ENCODE data around the gene OR2AG1. TPM values are rescaled to one million over a fixed set of nuclear protein-coding genes. Genes with fewer than 3 reads are reported as not detected.

Gene OR2AG1
- polyA plus RNA-seq, 3 donors, result not detected

GRCh38 chr11:6828103-6828502, 45.3 kb downstream of the OR2AG1 start:
- Histone ChIP-seq H3K79me2 (ENCODE audit: insufficient read depth, low read length) (no peaks in the 10 kb centered on the region), H4K20me1 (ENCODE audit: insufficient read depth, low read length) (no peaks in the 10 kb centered on the region), H3K4me2 (replicated peaks; ENCODE audit: extremely low read depth, low read length, poor library complexity, severe bottlenecking) (no peak overlapping the region), H3K27ac (ENCODE audit: low read depth in 1 of 2, low read length in 2 of 2) (no peak overlapping the region), H2AFZ (ENCODE audit: insufficient read depth, low read depth, low read length, poor library complexity, severe bottlenecking) (no peak overlapping the region), H3K9me3 (replicated peaks in 1 of 2; ENCODE audit: control insufficient read depth in 1 of 2, insufficient read depth in 1 of 2, low read length in 2 of 2) (no peaks in the 10 kb centered on the region), H3K36me3 (replicated peaks in 1 of 2; ENCODE audit: control insufficient read depth in 1 of 2, insufficient read depth in 2 of 2, low read length in 2 of 2) (no peaks in the 10 kb centered on the region), H3K4me1 (ENCODE audit: control insufficient read depth in 1 of 2, insufficient read depth in 2 of 2, low read length in 2 of 2) (no peaks in the 10 kb centered on the region), H3K9ac (ENCODE audit: insufficient read depth, low read length, poor library complexity, severe bottlenecking) (no peak overlapping the region), H3K4me3 (replicated peaks in 1 of 3; ENCODE audit: low read depth in 2 of 3, low read length in 3 of 3) (no peak overlapping the region), H3K27me3 (ENCODE audit: control insufficient read depth in 2 of 2, insufficient read depth in 2 of 2, low read length in 2 of 2) (no peaks in the 10 kb centered on the region)
- Mint-ChIP-seq H3K9me3 (peaks cover 0 to 2% (median 0%) of the 10 kb centered on the region in 7 donors), H3K4me3 (no peak overlapping the region), H3K4me1 (no peaks in the 10 kb centered on the region), H3K36me3 (no peaks in the 10 kb centered on the region), H3K27ac (no peak overlapping the region), H3K27me3 (ENCODE audit: low read depth in 3 of 3) (peaks cover 1 to 5% (median 2%) of the 10 kb centered on the region in 3 donors)
- no peak for TF ChIP-seq CTCF (IDR thresholded peaks at IDR 0.05)
- intact Hi-C loops (cut with micrococcal nuclease), result no loop called here
- 83% methylated on average over 1 of the region's 1 CpG for WGBS (ENCODE audit: insufficient coverage)
- no peak for DNase-seq

GRCh38 chr11:6833356-6833755, 50.5 kb downstream of the OR2AG1 start:
- Mint-ChIP-seq H3K4me3 (no peak overlapping the region), H3K4me1 (no peaks in the 10 kb centered on the region), H3K27me3 (ENCODE audit: low read depth in 3 of 3) (peaks cover 2 to 5% (median 3%) of the 10 kb centered on the region in 3 donors), H3K27ac (no peak overlapping the region), H3K36me3 (no peaks in the 10 kb centered on the region), H3K9me3 (peaks cover 0 to 2% (median 0%) of the 10 kb centered on the region in 7 donors)
- H4K20me1 ChIP-seq (ENCODE audit: insufficient read depth, low read length), result no peaks in the 10 kb centered on the region
- H3K4me1 ChIP-seq (ENCODE audit: control insufficient read depth in 1 of 2, insufficient read depth in 2 of 2, low read length in 2 of 2), result no peaks in the 10 kb centered on the region
- H3K27ac ChIP-seq (ENCODE audit: low read depth in 1 of 2, low read length in 2 of 2), result no peak overlapping the region
- DNase-seq, result no peak
- TF ChIP-seq CTCF (IDR thresholded peaks at IDR 0.05), result no peak
- no peak overlapping the region for H3K4me3 ChIP-seq (replicated peaks in 1 of 3; ENCODE audit: low read depth in 2 of 3, low read length in 3 of 3)
- no peak overlapping the region for H3K4me2 ChIP-seq (replicated peaks; ENCODE audit: extremely low read depth, low read length, poor library complexity, severe bottlenecking)
- H3K9ac ChIP-seq (ENCODE audit: insufficient read depth, low read length, poor library complexity, severe bottlenecking), result no peak overlapping the region
- H3K9me3 ChIP-seq (replicated peaks in 1 of 2; ENCODE audit: control insufficient read depth in 1 of 2, insufficient read depth in 1 of 2, low read length in 2 of 2), result no peaks in the 10 kb centered on the region
- H2AFZ ChIP-seq (ENCODE audit: insufficient read depth, low read depth, low read length, poor library complexity, severe bottlenecking), result no peak overlapping the region
- intact Hi-C loops (cut with micrococcal nuclease), result no loop called here
- 100% methylated on average over 1 of the region's 6 CpGs for WGBS (ENCODE audit: insufficient coverage)
- no peaks in the 10 kb centered on the region for H3K27me3 ChIP-seq (ENCODE audit: control insufficient read depth in 2 of 2, insufficient read depth in 2 of 2, low read length in 2 of 2)
- H3K79me2 ChIP-seq (ENCODE audit: insufficient read depth, low read length), result no peaks in the 10 kb centered on the region
- H3K36me3 ChIP-seq (replicated peaks in 1 of 2; ENCODE audit: control insufficient read depth in 1 of 2, insufficient read depth in 2 of 2, low read length in 2 of 2), result no peaks in the 10 kb centered on the region
